Neuronal stem cell (in vitro differentiated cells): ENCODE results near the gene PKN3.

Experiments
- DNase-seq: peaks from one replicate; pipeline ENCODE4 v3.0.0-alpha.2; 2013; ENCODE audit warnings: low spot score
- H2AFZ ChIP-seq: one replicate; pipeline ENCODE4 v1.6.1; 2013; ENCODE audit warnings: mild to moderate bottlenecking, low read length, inconsistent platforms
- H2AK5ac ChIP-seq: 2 replicates; pipeline ENCODE4 v1.6.1; 2013; ENCODE audit warnings: low read depth, mild to moderate bottlenecking, inconsistent platforms, low read length, moderate library complexity, mixed read lengths
- H2BK120ac ChIP-seq: 2 replicates; pipeline ENCODE4 v1.6.1; 2013; ENCODE audit warnings: low read depth, mild to moderate bottlenecking, inconsistent platforms, low read length, moderate library complexity, mixed read lengths
- H2BK12ac ChIP-seq: one replicate; pipeline ENCODE4 v1.6.1; 2013; ENCODE audit warnings: low read length, inconsistent platforms
- H2BK15ac ChIP-seq: 2 replicates; pipeline ENCODE4 v1.6.1; 2013; ENCODE audit warnings: mild to moderate bottlenecking, low read length, inconsistent platforms, mixed read lengths
- H2BK5ac ChIP-seq: one replicate; pipeline ENCODE4 v1.6.1; 2013; ENCODE audit warnings: inconsistent platforms, mild to moderate bottlenecking, low read length, moderate library complexity
- H3K14ac ChIP-seq: one replicate; pipeline ENCODE4 v1.6.1; 2013; ENCODE audit warnings: low read length, inconsistent platforms
- H3K18ac ChIP-seq: 2 replicates; pipeline ENCODE4 v1.6.1; 2013; ENCODE audit warnings: low read length, inconsistent platforms
- H3K23ac ChIP-seq: 2 replicates; pipeline ENCODE4 v1.6.1; 2013; ENCODE audit warnings: low read depth, mild to moderate bottlenecking, mixed read lengths, low read length, inconsistent platforms; ENCODE audit not compliant: poor library complexity
- H3K27ac ChIP-seq: replicated peaks from 3 replicates; pipeline ENCODE4 v1.5.1; 2013; ENCODE audit warnings: low read length, inconsistent platforms
- H3K27me3 ChIP-seq, 3 experiments: 2 replicates each; pipeline ENCODE4 v1.6.1; 2013; ENCODE audit warnings: low read length in 3 of 3, mild to moderate bottlenecking in 2 of 3, inconsistent platforms in 1 of 3, low read depth in 1 of 3, mixed read lengths in 1 of 3, moderate library complexity in 1 of 3; ENCODE audit not compliant: control insufficient read depth in 3 of 3, insufficient read depth in 3 of 3
- H3K36me3 ChIP-seq, 2 donors: replicated peaks in 1 of 2; 2 replicates each; pipeline ENCODE4 v1.6.1; 2013; ENCODE audit warnings: low read length in 2 of 2; ENCODE audit not compliant: control insufficient read depth in 2 of 2, insufficient read depth in 2 of 2
- H3K4ac ChIP-seq: 2 replicates; pipeline ENCODE4 v1.6.1; 2013; ENCODE audit warnings: inconsistent platforms, mild to moderate bottlenecking, low read length, moderate library complexity
- H3K4me1 ChIP-seq, 2 donors: 1 replicate in 1 of 2; 2 replicates in 1 of 2; pipeline ENCODE4 v1.6.1; 2013; ENCODE audit warnings: low read length in 2 of 2, low read depth in 1 of 2; ENCODE audit not compliant: control insufficient read depth in 2 of 2, insufficient read depth in 1 of 2
- H3K4me2 ChIP-seq: one replicate; pipeline ENCODE4 v1.6.1; 2013; ENCODE audit warnings: mild to moderate bottlenecking, low read length, inconsistent platforms; ENCODE audit not compliant: insufficient read depth, poor library complexity, severe bottlenecking
- H3K4me3 ChIP-seq, 2 donors: 2 replicates each; pipeline ENCODE4 v1.5.1; 2013; ENCODE audit warnings: low read length in 2 of 2, mild to moderate bottlenecking in 2 of 2, inconsistent platforms in 1 of 2, moderate library complexity in 1 of 2
- H3K79me1 ChIP-seq: one replicate; pipeline ENCODE4 v1.6.1; 2013; ENCODE audit warnings: low read depth, mild to moderate bottlenecking, inconsistent platforms, low read length, moderate library complexity
- H3K9ac ChIP-seq: one replicate; pipeline ENCODE4 v1.6.1; 2013; ENCODE audit warnings: mild to moderate bottlenecking, low read depth, low read length, inconsistent platforms; ENCODE audit not compliant: poor library complexity
- H3K9me3 ChIP-seq, 2 donors: replicated peaks in 1 of 2; 2 replicates each; pipeline versions ENCODE3 to v1.6.1; 2013; ENCODE audit warnings: low read length in 2 of 2, mild to moderate bottlenecking in 2 of 2, inconsistent platforms in 1 of 2, low read depth in 1 of 2, mixed read lengths in 1 of 2, moderate library complexity in 1 of 2; ENCODE audit not compliant: control insufficient read depth in 2 of 2, insufficient read depth in 1 of 2
- H4K8ac ChIP-seq: one replicate; pipeline ENCODE4 v1.6.1; 2013; ENCODE audit warnings: low read depth, mild to moderate bottlenecking, inconsistent platforms, low read length, moderate library complexity
- H4K91ac ChIP-seq: one replicate; pipeline ENCODE4 v1.6.1; 2013; ENCODE audit warnings: low read length, low read depth, mild to moderate bottlenecking, inconsistent platforms; ENCODE audit not compliant: poor library complexity
- WGBS, 2 donors: extraction: QIAGEN DNeasy Blood & Tissue Kit; methylation state at CpG; one replicate each; pipeline ENCODE4 v1.1.7; 2013; ENCODE audit warnings: missing lambda C conversion rate in 2 of 2, mixed read lengths in 1 of 2; ENCODE audit not compliant: insufficient read length in 2 of 2, insufficient replicate concordance in 1 of 2; ENCODE audit errors: extremely low coverage in 2 of 2; 5-methylcytosine and 5-hydroxymethylcytosine counted together

The PKN3 gene

DNA sequence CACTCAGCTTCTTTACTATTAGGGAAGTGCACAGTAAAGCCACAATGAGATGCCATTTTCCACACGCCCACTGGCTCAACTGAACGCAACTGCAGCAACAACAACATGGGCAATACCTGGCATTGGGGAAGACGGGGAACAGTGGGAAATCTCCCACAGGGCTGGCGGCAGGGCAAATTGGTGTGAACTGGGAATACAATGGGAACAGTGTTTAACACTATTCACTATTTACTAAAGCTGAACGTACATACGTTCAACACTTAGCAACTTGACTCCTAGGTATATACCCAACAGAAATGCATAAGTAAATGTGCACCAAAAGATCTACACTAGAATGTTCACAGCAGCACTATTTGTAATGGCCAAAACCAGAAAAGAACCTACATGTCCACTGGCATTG lies 55.3 kb downstream of the PKN3 start:
- Histone ChIP-seq H3K4me2 (no peak overlapping the region), H3K4me1 (no peaks in the 10 kb centered on the region), H2BK5ac (no peak overlapping the region), H2AK5ac (no peak overlapping the region), H2AFZ (no peak overlapping the region), H3K27ac (no peak overlapping the region), H3K4me3 (no peak overlapping the region), H2BK15ac (no peak overlapping the region), H3K9ac (no peak overlapping the region), H3K23ac (no peak overlapping the region), H4K8ac (no peak overlapping the region), H3K9me3 (no peaks in the 10 kb centered on the region), H2BK120ac (no peak overlapping the region), H3K27me3 (no peaks in the 10 kb centered on the region), H4K91ac (no peak overlapping the region), H3K14ac (no peak overlapping the region), H2BK12ac (no peak overlapping the region), H3K36me3 (peaks cover 7 to 15% of the 10 kb centered on the region in 2 donors), H3K4ac (no peak overlapping the region), H3K18ac (no peak overlapping the region), H3K79me1 (no peaks in the 10 kb centered on the region)
- no peak for DNase-seq
- no CpG with 5 or more reads among the region's 6 CpGs for WGBS, 2 donors

DNA sequence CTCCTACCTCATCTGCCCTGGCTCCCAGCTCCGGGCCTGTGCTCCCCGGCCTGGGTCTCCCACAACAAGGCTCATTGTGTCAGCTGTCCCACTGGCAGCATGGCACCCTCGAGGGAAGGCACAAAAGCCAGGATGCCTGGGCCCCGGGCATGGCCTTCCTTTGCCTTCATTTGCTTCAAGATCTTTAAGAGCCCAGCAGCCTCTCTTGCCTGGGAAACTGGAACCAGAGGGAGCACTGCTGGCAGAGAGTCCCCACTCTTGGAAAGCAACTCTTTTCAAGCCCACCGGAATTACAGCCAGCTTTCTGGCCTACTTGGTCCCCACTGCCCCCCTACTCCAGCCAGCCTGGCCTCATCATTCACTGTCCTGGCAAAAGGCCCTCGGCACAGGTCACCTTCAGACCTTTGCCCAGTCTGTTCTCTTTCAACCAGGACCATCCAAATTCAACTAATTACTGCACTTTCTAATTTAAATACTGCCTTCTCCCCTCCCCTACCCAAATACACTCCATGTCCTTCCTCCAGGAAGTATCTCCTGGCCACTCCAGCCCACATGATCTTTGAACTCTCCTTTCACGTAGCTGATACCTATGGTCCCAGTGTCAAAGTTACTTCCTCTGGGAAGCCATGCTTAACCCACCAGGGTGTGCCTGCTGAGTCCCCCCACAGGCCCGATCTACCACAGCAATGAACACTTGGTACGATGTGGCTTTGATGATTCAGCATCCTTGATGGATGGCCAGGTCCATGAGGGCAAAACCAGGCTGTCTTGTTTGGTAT lies 60.6 kb downstream of the PKN3 start:
- Histone ChIP-seq H2BK120ac (no peak overlapping the region), H3K14ac (no peak overlapping the region), H3K9me3 (no peaks in the 10 kb centered on the region), H2BK12ac (no peak overlapping the region), H3K4me3 (no peak overlapping the region), H3K9ac (no peak overlapping the region), H3K23ac (no peak overlapping the region), H3K79me1 (no peaks in the 10 kb centered on the region), H2BK5ac (no peak overlapping the region), H3K27ac (no peak overlapping the region), H2AFZ (no peak overlapping the region), H3K4me2 (no peak overlapping the region), H2AK5ac (no peak overlapping the region), H4K91ac (no peak overlapping the region), H3K4me1 (no peaks in the 10 kb centered on the region), H3K27me3 (no peaks in the 10 kb centered on the region), H3K4ac (no peak overlapping the region), H2BK15ac (no peak overlapping the region), H3K36me3 (peaks cover 0 to 8% of the 10 kb centered on the region in 2 donors), H3K18ac (no peak overlapping the region), H4K8ac (no peak overlapping the region)
- DNase-seq: no peak
- WGBS, 2 donors: no CpG with 5 or more reads among the region's 9 CpGs

DNA sequence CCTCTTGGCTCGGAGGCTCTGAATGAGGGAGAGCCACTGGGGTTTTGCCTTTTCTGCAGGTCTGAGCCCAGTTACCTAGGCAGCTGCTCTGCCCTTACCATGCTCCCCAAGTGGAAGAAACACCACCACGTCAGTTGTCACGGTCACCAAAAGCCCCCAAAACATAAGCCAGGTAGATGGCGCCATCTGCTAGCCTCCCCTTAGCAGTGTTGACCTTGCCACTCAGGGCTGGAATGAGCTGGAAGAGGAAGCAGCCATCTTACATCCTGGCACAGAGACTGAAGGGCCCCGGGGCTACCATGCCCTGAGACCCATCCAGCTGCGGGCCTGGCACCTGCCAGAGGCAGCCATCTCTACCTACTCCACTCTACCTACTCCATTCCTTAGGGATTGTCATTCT lies 62.1 kb downstream of the PKN3 start:
- H2BK120ac ChIP-seq: no peak overlapping the region
- no peak overlapping the region for H3K4ac ChIP-seq
- H2AK5ac ChIP-seq: no peak overlapping the region
- H3K23ac ChIP-seq: no peak overlapping the region
- H3K4me3 ChIP-seq: no peak overlapping the region
- no peaks in the 10 kb centered on the region for H3K9me3 ChIP-seq
- no peak overlapping the region for H4K91ac ChIP-seq
- no peak overlapping the region for H3K4me2 ChIP-seq
- H3K79me1 ChIP-seq: peaks cover 2% of the 10 kb centered on the region
- H3K27me3 ChIP-seq: no peaks in the 10 kb centered on the region
- no peak overlapping the region for H3K14ac ChIP-seq
- H3K18ac ChIP-seq: no peak overlapping the region
- no CpG with 5 or more reads among the region's 6 CpGs for WGBS, 2 donors
- H4K8ac ChIP-seq: no peak overlapping the region
- H3K27ac ChIP-seq: no peak overlapping the region
- no peak overlapping the region for H2BK12ac ChIP-seq
- no peak for DNase-seq
- H2BK5ac ChIP-seq: no peak overlapping the region
- H3K9ac ChIP-seq: no peak overlapping the region
- H3K36me3 ChIP-seq: peaks cover 0 to 16% of the 10 kb centered on the region in 2 donors
- H3K4me1 ChIP-seq: no peaks in the 10 kb centered on the region
- no peak overlapping the region for H2AFZ ChIP-seq
- H2BK15ac ChIP-seq: no peak overlapping the region

DNA sequence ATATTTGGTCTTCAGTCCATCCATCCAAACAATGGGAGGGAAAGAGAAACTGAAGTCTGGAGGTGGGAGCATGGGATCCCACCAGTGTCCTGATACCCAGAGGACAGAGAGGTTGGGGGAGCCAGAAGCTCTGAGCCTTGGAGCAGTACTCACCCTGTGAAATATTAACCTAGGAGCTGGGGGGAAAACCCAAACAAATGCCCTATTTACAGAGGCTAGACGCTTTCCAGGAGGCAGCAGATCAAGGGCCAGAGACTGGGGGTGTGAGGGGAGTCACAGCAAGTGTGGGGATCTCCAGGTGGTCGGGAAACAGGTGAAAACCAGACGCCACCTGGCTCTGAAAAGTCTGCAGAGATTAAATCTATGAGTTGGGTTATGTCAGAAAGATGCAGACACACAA lies 63.2 kb downstream of the PKN3 start:
- Histone ChIP-seq H4K8ac (no peak overlapping the region), H2AFZ (no peak overlapping the region), H3K79me1 (peaks cover 2% of the 10 kb centered on the region), H2BK120ac (no peak overlapping the region), H3K9ac (no peak overlapping the region), H2BK5ac (no peak overlapping the region), H3K36me3 (peaks cover 0 to 16% of the 10 kb centered on the region in 2 donors), H4K91ac (no peak overlapping the region), H3K23ac (no peak overlapping the region), H3K4ac (no peak overlapping the region), H3K4me1 (no peaks in the 10 kb centered on the region), H3K4me2 (no peak overlapping the region), H3K18ac (no peak overlapping the region), H3K14ac (no peak overlapping the region), H3K4me3 (no peak overlapping the region), H3K9me3 (no peaks in the 10 kb centered on the region), H2BK15ac (no peak overlapping the region), H2BK12ac (no peak overlapping the region), H3K27ac (no peak overlapping the region), H3K27me3 (no peaks in the 10 kb centered on the region), H2AK5ac (no peak overlapping the region)
- no peak for DNase-seq
- WGBS, 2 donors: no CpG with 5 or more reads among the region's 3 CpGs
